H1 (cell line): ENCODE data around the gene YRDC.
A peak's percentile ranks its signal among the peaks of the same experiment; 100 is the strongest.

Source experiments
- CTCF ChIP-seq, 3 experiments: IDR thresholded peaks; 1 replicate in 2 of 3; 2 replicates in 1 of 3; pipeline versions ENCODE4 v1.5.1 to v1.6.1; 2011; ENCODE audit warnings: low read length in 3 of 3, mild to moderate bottlenecking in 3 of 3, inconsistent platforms in 2 of 3, low read depth in 1 of 3, moderate library complexity in 1 of 3; ENCODE audit not compliant: insufficient read depth in 1 of 3; ENCODE audit errors: control extremely low read depth in 1 of 3
- EP300 ChIP-seq, 2 experiments: IDR thresholded peaks; 1 replicate in 1 of 2; 2 replicates in 1 of 2; pipeline ENCODE4 v1.6.1; 2011 to 2012; ENCODE audit warnings: low read depth in 2 of 2, low read length in 2 of 2, mild to moderate bottlenecking in 2 of 2, borderline replicate concordance in 1 of 2, inconsistent platforms in 1 of 2, moderate library complexity in 1 of 2

GRCh38 chr1:37794372-37795339 is 13.4 kb downstream of the YRDC start:
- TF ChIP-seq CTCF (IDR thresholded peaks at IDR 0.05; ENCODE audit: control extremely low read depth in 1 of 3, insufficient read depth in 1 of 3, low read depth in 1 of 3, low read length in 3 of 3) (peak in 1 of 3 experiments; percentile 14; a peak in 1 of 4 replicates), EP300 (IDR thresholded peaks at IDR 0.05; ENCODE audit: borderline replicate concordance in 1 of 2, low read depth in 2 of 2, low read length in 2 of 2) (no peak)
